ENCODE data around the gene ACSL3. TPM values are rescaled to one million over a fixed set of nuclear protein-coding genes. Genes with fewer than 3 reads are reported as not detected.

The ACSL3 gene
- total and polyA plus RNA-seq, 2 donors from 2014 or later = 33.6 to 58.8 TPM

GRCh38 chr2:222827417-222827816, 33.4 kb upstream of the ACSL3 start:
- intact Hi-C loops (cut with DNase I) = no loop called here
- Histone ChIP-seq H3K4me3 (ENCODE audit: low read length in 3 of 3) (no peak overlapping the region), H3K9me3 (ENCODE audit: control insufficient read depth in 2 of 3, insufficient read depth in 1 of 3, low read length in 3 of 3) (no peaks in the 10 kb centered on the region), H3K36me3 (ENCODE audit: control insufficient read depth in 2 of 3, insufficient read depth in 3 of 3, low read length in 3 of 3) (no peaks in the 10 kb centered on the region), H3K4me1 (ENCODE audit: control insufficient read depth in 2 of 3, insufficient read depth in 2 of 3, low read depth in 1 of 3, low read length in 3 of 3) (no peaks in the 10 kb centered on the region), H3K27me3 (ENCODE audit: control insufficient read depth, insufficient read depth, low read length) (no peaks in the 10 kb centered on the region), H3K9ac (ENCODE audit: low read length in 3 of 3) (no peak overlapping the region), H3K27ac (ENCODE audit: low read depth in 2 of 2, low read length in 2 of 2) (no peak overlapping the region)
- no peak for TF ChIP-seq CTCF (IDR thresholded peaks at IDR 0.05; ENCODE audit: borderline replicate concordance, extremely low read depth, insufficient read depth)
- FAIRE-seq (no peak), DNase-seq (no peak)

- H3K36me3 ChIP-seq (ENCODE audit: control insufficient read depth in 2 of 3, insufficient read depth in 3 of 3, low read length in 3 of 3) = no peaks in the 10 kb centered on the region
- no peak for FAIRE-seq
- no peaks in the 10 kb centered on the region for H3K4me1 ChIP-seq (ENCODE audit: control insufficient read depth in 2 of 3, insufficient read depth in 2 of 3, low read depth in 1 of 3, low read length in 3 of 3)
- H3K4me3 ChIP-seq (ENCODE audit: low read length in 3 of 3) = no peak overlapping the region
- no peaks in the 10 kb centered on the region for H3K9me3 ChIP-seq (ENCODE audit: control insufficient read depth in 2 of 3, insufficient read depth in 1 of 3, low read length in 3 of 3)
- intact Hi-C loops (cut with DNase I) = no loop called here
- TF ChIP-seq CTCF (IDR thresholded peaks at IDR 0.05; ENCODE audit: borderline replicate concordance, extremely low read depth, insufficient read depth) = no peak
- no peaks in the 10 kb centered on the region for H3K27me3 ChIP-seq (ENCODE audit: control insufficient read depth, insufficient read depth, low read length)
- no peak overlapping the region for H3K9ac ChIP-seq (ENCODE audit: low read length in 3 of 3)
- no peak for DNase-seq
- no peak overlapping the region for H3K27ac ChIP-seq (ENCODE audit: low read depth in 2 of 2, low read length in 2 of 2)
Measured at GRCh38 chr2:222828572-222828971, 32.3 kb upstream of the ACSL3 start.

GRCh38 chr2:222830164-222830563, 30.7 kb upstream of the ACSL3 start:
- intact Hi-C loops (cut with DNase I) = no loop called here
- no peak for FAIRE-seq

More at GRCh38 chr2:222830164-222830563, 30.7 kb upstream of the ACSL3 start:
- Histone ChIP-seq H3K9ac (ENCODE audit: low read length in 3 of 3) (no peak overlapping the region), H3K4me1 (ENCODE audit: control insufficient read depth in 2 of 3, insufficient read depth in 2 of 3, low read depth in 1 of 3, low read length in 3 of 3) (no peaks in the 10 kb centered on the region), H3K4me3 (ENCODE audit: low read length in 3 of 3) (no peak overlapping the region), H3K9me3 (ENCODE audit: control insufficient read depth in 2 of 3, insufficient read depth in 1 of 3, low read length in 3 of 3) (no peaks in the 10 kb centered on the region), H3K36me3 (ENCODE audit: control insufficient read depth in 2 of 3, insufficient read depth in 3 of 3, low read length in 3 of 3) (no peaks in the 10 kb centered on the region), H3K27me3 (ENCODE audit: control insufficient read depth, insufficient read depth, low read length) (no peaks in the 10 kb centered on the region), H3K27ac (ENCODE audit: low read depth in 2 of 2, low read length in 2 of 2) (no peak overlapping the region)
- TF ChIP-seq CTCF (IDR thresholded peaks at IDR 0.05; ENCODE audit: borderline replicate concordance, extremely low read depth, insufficient read depth) = no peak
- DNase-seq = no peak
